Measurements from ENCODE around the gene KRT13.

Gene KRT13

DNA sequence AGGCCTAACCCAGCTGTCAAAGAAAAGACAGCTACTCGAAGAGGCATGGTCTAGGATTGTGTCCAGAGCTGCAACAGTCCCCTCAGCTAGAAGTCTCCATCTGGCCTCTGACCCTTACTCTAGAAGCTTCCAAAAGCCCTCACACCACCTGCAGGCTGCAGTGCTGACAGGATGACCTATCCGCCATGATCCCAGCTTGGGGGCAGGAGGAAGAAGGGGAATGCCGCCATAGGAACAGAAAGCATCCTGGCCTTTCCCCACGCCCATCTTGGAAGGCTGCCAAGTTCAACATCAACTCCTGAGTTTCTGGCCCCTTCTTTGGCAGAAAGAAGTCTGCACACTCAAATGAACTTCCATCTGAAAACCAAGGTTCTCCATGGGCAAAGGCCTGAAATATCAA is 12.6 kb downstream of the KRT13 start:
- no peak overlapping the region for H3K27ac ChIP-seq
- TF ChIP-seq ZFX (IDR thresholded peaks at IDR 0.05): no peak
- TF ChIP-seq, protein P1, sequence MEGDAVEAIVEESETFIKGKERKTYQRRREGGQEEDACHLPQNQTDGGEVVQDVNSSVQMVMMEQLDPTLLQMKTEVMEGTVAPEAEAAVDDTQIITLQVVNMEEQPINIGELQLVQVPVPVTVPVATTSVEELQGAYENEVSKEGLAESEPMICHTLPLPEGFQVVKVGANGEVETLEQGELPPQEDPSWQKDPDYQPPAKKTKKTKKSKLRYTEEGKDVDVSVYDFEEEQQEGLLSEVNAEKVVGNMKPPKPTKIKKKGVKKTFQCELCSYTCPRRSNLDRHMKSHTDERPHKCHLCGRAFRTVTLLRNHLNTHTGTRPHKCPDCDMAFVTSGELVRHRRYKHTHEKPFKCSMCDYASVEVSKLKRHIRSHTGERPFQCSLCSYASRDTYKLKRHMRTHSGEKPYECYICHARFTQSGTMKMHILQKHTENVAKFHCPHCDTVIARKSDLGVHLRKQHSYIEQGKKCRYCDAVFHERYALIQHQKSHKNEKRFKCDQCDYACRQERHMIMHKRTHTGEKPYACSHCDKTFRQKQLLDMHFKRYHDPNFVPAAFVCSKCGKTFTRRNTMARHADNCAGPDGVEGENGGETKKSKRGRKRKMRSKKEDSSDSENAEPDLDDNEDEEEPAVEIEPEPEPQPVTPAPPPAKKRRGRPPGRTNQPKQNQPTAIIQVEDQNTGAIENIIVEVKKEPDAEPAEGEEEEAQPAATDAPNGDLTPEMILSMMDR (conservative IDR thresholded peaks at IDR 0.05): no peak

DNA sequence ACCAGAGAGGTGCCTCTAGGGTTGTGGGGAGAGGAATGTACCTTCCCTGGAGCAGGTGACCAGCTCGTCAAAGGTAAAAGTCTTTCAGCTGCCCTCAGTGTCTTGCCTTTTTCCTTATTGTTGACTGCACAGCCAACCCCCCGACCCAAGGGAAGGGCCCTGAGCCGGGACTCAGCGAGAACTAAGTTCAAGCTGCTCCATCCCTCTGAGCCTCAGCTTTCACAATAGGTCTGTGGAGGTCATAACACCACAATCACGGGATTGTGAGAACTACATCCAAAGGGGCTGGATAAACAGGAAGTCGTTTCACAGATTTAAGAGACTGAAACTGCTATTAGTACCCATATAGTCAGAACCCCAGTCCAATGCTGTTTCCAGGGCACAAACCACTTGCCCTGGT is 13.1 kb downstream of the KRT13 start:
- TF ChIP-seq, protein P1 (conservative IDR thresholded peaks at IDR 0.05): no peak
- no peak for TF ChIP-seq ZFX (IDR thresholded peaks at IDR 0.05)
- no peak overlapping the region for H3K27ac ChIP-seq

DNA sequence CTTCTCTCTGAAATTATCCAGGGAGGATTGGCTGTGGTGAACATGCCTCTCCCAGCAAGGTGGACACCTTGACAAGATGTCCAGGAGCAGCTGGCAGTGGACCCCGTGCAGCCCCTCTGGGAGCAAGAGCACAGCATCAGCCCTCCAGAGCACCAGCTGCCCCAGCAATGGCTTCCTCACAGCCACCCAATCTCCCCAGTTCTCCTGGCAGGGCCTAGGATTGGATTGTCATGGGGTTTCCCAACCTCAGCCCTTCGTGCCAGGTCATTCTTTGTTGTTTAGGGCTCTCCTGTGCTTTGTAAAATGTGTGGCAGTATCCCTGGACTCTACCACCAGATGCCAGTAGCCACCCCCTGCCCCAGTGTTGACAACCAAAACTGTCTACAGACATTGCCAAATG is 13.9 kb downstream of the KRT13 start:
- no peak for TF ChIP-seq ZFX (IDR thresholded peaks at IDR 0.05)
- TF ChIP-seq, protein P1 (conservative IDR thresholded peaks at IDR 0.05): no peak
- no peak overlapping the region for H3K27ac ChIP-seq

DNA sequence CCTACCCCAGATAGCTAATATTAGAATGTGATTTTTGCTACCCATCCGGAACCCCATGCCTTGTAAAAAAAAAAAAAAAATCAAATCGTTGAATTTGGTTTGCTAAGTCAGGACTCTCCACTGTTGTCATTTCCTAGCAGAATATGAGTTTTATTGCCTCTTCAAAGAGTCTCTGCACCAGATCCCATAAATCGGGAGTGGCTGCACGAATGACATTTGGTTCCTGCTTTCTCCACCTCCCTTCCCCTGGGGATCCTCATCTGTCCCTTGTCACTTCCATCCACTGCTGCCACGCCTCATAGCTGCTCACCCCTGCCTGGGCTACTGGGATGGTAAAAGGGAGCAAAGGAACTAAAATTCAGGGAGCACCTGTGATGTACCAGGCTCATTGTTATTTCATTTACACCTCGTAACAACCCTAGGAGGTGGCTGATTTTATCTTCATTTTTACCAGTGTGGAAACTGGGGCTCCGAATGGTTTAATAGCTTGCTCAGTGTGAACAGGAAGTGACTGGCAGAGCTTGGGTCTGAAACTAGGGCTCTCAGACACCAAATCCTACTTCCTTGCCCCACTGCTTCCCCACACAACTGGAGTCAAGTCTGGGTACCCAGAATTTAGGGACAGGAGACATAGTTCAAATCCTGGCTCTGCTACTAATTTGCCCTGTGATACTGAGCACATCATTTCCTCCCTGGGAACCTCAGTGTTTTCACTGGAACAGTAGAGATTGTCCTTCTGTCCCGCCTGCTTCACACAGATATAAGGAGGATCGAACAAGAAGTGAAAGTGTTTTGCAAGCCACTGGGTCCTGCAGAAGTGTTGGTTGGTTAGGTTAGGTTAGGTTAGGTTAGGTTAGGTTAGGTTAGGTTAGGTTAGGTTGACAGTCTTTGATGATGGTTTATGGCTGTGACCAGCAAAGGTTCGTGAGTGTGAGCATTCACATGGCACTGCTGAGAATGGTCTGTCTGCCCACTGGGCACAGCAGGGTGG is 15.1 kb downstream of the KRT13 start:
- TF ChIP-seq ZFX (IDR thresholded peaks at IDR 0.05): no peak
- TF ChIP-seq, protein P1 (conservative IDR thresholded peaks at IDR 0.05): no peak

DNA sequence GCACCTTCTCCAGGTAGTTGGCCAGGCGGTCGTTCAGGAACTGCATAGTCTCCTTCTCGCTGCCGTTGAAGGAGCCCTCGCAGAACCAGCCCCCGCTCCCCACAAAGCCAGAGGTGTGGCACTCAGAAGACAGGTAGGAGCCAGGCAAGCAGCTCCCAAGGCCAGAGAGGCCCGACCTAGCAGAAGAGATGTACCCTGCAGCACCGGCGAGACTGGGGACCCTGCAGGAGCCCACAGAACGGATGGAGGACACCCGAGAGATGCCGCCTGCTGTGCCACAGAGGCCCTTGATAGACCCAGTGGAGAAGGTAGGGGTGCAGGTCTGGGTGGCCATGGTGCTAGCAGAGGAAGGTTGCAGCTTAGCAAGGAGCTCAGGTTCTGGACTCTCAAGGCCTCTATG is 15.9 kb downstream of the KRT13 start, which contains the start of gene KRT36:
Gene KRT36, minus strand, starts transcription at position 380 of the 400 bp plus-strand sequence. Its CDS starts 46 bp downstream, at position 334.
- no peak within 1 kb of the TSS for H3K27ac ChIP-seq
- TF ChIP-seq ZFX (IDR thresholded peaks at IDR 0.05): no peak
- TF ChIP-seq, protein P1 (conservative IDR thresholded peaks at IDR 0.05): no peak

More for the DNA sequence above, 15.1 kb downstream of the KRT13 start:
- no peak overlapping the region for H3K27ac ChIP-seq

DNA sequence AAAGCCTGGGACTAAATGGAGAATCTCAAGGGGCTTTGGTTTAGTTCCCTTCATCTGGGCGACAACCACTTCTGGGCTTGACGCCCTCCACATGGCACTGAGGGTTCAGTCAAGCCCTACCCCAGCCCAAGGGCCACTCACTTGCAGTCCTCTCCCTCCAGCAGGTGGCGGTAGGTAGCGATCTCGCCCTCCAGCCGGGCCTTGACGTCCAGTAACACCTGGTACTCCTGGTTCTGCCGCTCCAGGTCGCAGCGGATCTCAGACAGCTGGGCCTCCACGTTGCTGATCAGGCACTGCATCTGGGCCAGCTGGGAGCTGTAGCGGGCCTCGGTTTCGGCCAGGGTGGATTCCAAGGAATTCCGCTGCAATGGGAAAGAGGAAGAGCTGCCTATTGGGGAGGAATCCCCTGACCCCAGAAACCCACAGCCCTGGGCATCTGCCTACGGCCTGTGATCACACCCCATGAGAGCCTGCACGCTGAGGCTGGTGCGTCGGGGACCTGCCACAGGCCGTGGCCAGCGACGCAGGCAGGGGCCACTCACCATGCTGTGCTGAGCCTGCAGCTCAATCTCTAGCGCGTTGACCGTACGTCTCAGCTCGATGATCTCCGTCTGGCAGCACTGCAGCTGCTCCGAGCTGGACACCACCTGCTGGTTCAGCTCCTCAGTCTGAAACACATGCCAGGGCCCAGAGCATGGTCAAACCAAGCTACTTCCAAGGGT is 18.4 kb downstream of the KRT13 start:
- TF ChIP-seq, protein P1 (conservative IDR thresholded peaks at IDR 0.05): peak; percentile 78
- TF ChIP-seq ZFX (IDR thresholded peaks at IDR 0.05): no peak
- H3K27ac ChIP-seq: no peak overlapping the region

DNA sequence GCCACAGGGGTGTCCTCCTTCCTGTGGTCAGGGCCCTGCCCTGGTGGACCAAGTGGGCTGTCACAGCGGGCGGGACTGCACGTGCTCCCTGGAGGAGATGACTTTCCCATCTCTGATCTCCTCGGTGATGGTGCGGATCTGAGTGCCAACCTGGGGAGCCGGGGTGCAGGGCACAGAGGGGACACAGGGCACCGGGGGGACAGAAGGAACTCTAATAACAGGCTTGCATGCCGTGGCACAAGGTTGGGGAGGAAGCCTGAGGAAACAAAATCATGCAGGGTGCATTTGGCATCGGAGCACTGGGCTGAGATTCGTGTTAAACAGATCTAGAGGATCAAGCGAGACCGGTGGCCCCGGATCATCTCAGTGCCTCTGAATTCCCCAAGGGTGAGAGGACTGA is 19.1 kb downstream of the KRT13 start:
- no peak overlapping the region for H3K27ac ChIP-seq
- no peak for TF ChIP-seq ZFX (IDR thresholded peaks at IDR 0.05)
- TF ChIP-seq, protein P1 (conservative IDR thresholded peaks at IDR 0.05): no peak
